ENCODE results near the gene HSD17B13.
"Not testable (repeated sequence)": the region's sequence is repeated elsewhere in the genome, so short reads cannot be mapped to it uniquely, and the experiment has no call there.

HSD17B13 gene

DNA sequence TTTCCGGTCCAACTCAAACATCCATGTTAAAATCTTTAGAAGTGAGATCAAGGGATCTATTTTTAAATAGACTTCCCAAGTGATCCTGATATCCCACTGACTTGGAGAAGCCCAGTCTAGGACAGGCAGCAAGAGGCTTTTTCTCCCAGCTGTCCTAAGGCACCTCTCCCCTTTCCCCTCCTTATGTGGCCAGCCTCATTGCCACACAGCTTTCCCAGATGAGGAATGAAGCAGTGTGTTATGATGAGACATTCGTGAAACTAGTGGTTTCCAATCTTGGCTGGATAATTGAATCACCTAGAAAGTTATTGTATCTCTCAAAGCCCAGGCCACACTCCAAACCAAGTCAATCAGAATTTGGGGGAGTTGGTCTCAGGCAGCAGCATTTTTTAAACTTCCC, 16.8 kb upstream of the HSD17B13 start:
- ATAC-seq (replicated peaks): no peak
- Mint-ChIP-seq H3K4me1 (peaks cover 0 to 5% of the 10 kb centered on the region in 2 donors), H3K27me3 (no peaks in the 10 kb centered on the region), H3K36me3 (peaks cover 27 to 69% of the 10 kb centered on the region in 2 donors), H3K27ac (no peak overlapping the region), H3K9me3 (peaks cover 2 to 5% of the 10 kb centered on the region in 2 donors), H3K4me3 (no peak overlapping the region)
- no peak for DNase-seq

GRCh38 chr4:87337361-87337760, 14.7 kb upstream of the HSD17B13 start:
- peaks cover 0 to 5% of the 10 kb centered on the region in 2 donors for H3K4me1 Mint-ChIP-seq
- no peak overlapping the region for H3K4me3 Mint-ChIP-seq
- H3K27me3 Mint-ChIP-seq: no peaks in the 10 kb centered on the region
- H3K36me3 Mint-ChIP-seq: peaks cover 42 to 75% of the 10 kb centered on the region in 2 donors
- no peak overlapping the region for H3K27ac Mint-ChIP-seq
- H3K9me3 Mint-ChIP-seq: peaks cover 14 to 15% of the 10 kb centered on the region in 2 donors
- ATAC-seq (replicated peaks) (no peak), DNase-seq (no peak)

DNA sequence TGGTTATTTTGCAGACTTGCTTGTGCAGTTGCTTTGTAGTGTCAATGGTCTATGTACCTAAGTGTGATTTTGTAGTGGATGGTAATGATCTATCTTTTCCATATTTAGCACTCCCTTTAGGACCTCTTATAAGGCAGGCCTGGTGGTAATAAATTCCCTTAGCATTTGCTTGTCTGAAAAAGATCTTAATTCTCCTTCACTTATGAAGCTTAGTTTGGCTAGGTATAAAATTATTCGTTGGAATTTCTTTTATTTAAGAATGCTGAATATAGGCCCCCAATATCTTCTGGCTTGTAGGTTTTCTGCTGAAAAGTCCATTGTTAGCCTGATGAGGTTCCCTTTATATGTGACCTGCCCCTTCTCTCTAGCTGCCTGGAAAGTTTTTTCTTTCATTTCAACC, 10.6 kb upstream of the HSD17B13 start:
- H3K4me3 Mint-ChIP-seq: no peak overlapping the region
- H3K36me3 Mint-ChIP-seq: peaks cover 31 to 63% of the 10 kb centered on the region in 2 donors
- H3K27me3 Mint-ChIP-seq: no peaks in the 10 kb centered on the region
- no peak for DNase-seq
- H3K4me1 Mint-ChIP-seq: no peaks in the 10 kb centered on the region
- ATAC-seq (replicated peaks): no peak
- peaks cover 45 to 48% of the 10 kb centered on the region in 2 donors for H3K9me3 Mint-ChIP-seq
- H3K27ac Mint-ChIP-seq: no peak overlapping the region

GRCh38 chr4:87330761-87331160, 8.1 kb upstream of the HSD17B13 start:
- no peak for ATAC-seq (replicated peaks)
- H3K9me3 Mint-ChIP-seq: peaks cover 45 to 49% of the 10 kb centered on the region in 2 donors
- peaks cover 23 to 42% of the 10 kb centered on the region in 2 donors for H3K36me3 Mint-ChIP-seq
- no peak for DNase-seq
- no peaks in the 10 kb centered on the region for H3K27me3 Mint-ChIP-seq
- H3K4me3 Mint-ChIP-seq: no peak overlapping the region
- no peak overlapping the region for H3K27ac Mint-ChIP-seq
- H3K4me1 Mint-ChIP-seq: no peaks in the 10 kb centered on the region

- H3K9me3 Mint-ChIP-seq: peaks cover 29 to 33% of the 10 kb centered on the region in 2 donors
- ATAC-seq (replicated peaks): no peak
Observed at GRCh38 chr4:87327136-87327535, 4.5 kb upstream of the HSD17B13 start.

GRCh38 chr4:87326460-87326859, 3.8 kb upstream of the HSD17B13 start:
- no peak overlapping the region for H3K27ac Mint-ChIP-seq
- ATAC-seq (replicated peaks): no peak
- no peak for DNase-seq
- peaks cover 2 to 10% of the 10 kb centered on the region in 2 donors for H3K36me3 Mint-ChIP-seq
- H3K9me3 Mint-ChIP-seq: peaks cover 22 to 26% of the 10 kb centered on the region in 2 donors
- H3K4me1 Mint-ChIP-seq: no peaks in the 10 kb centered on the region
- no peak overlapping the region for H3K4me3 Mint-ChIP-seq
- no peaks in the 10 kb centered on the region for H3K27me3 Mint-ChIP-seq

More at GRCh38 chr4:87327136-87327535, 4.5 kb upstream of the HSD17B13 start:
- no peaks in the 10 kb centered on the region for H3K27me3 Mint-ChIP-seq
- H3K27ac Mint-ChIP-seq: no peak overlapping the region
- H3K36me3 Mint-ChIP-seq: peaks cover 2 to 14% of the 10 kb centered on the region in 2 donors
- no peaks in the 10 kb centered on the region for H3K4me1 Mint-ChIP-seq
- no peak for DNase-seq
- no peak overlapping the region for H3K4me3 Mint-ChIP-seq

- no peaks in the 10 kb centered on the region for H3K4me1 Mint-ChIP-seq
- H3K27ac Mint-ChIP-seq: no peak overlapping the region
- no peaks in the 10 kb centered on the region for H3K9me3 Mint-ChIP-seq
- H3K27me3 Mint-ChIP-seq: no peaks in the 10 kb centered on the region
- DNase-seq (no peak), ATAC-seq (replicated peaks) (no peak)
- H3K4me3 Mint-ChIP-seq: no peak overlapping the region
- no peaks in the 10 kb centered on the region for H3K36me3 Mint-ChIP-seq
Observed at GRCh38 chr4:87321888-87322287, 794 bp downstream of the HSD17B13 start.

DNA sequence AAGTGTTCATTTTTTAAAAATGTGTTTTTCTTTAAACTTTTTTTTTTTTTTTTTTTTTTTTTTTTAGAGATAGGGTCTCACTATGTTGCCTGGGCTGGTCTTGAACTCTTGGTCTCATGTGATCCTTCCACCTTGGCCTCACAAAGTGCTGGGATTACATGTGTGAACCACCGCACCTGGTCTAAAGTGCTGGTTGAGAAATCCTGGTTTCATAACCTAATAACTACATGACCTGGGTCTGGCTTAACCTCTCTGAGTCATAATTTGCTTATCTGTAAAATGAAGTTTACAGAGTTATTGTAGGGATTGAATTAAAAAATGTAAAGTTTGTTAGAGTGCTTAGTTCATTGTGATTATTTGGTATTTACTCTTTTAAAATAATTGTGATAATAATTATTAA, 5.2 kb downstream of the HSD17B13 start:
- H3K9me3 Mint-ChIP-seq: no peaks in the 10 kb centered on the region
- peaks cover 0 to 4% of the 10 kb centered on the region in 2 donors for H3K36me3 Mint-ChIP-seq
- no peaks in the 10 kb centered on the region for H3K4me1 Mint-ChIP-seq
- H3K27ac Mint-ChIP-seq: no peak overlapping the region
- no peak for DNase-seq
- H3K4me3 Mint-ChIP-seq: no peak overlapping the region
- no peaks in the 10 kb centered on the region for H3K27me3 Mint-ChIP-seq
- ATAC-seq (replicated peaks): no peak

GRCh38 chr4:87316961-87317360, 5.7 kb downstream of the HSD17B13 start:
- Mint-ChIP-seq H3K27ac (no peak overlapping the region), H3K4me3 (no peak overlapping the region), H3K36me3 (peaks cover 0 to 4% of the 10 kb centered on the region in 2 donors)

GRCh38 chr4:87315000-87315399, 7.7 kb downstream of the HSD17B13 start:
- not testable (repeated sequence) for H3K9me3 Mint-ChIP-seq; H3K36me3 Mint-ChIP-seq; H3K4me3 Mint-ChIP-seq; ATAC-seq (replicated peaks); DNase-seq; H3K27me3 Mint-ChIP-seq; H3K4me1 Mint-ChIP-seq; H3K27ac Mint-ChIP-seq

More at GRCh38 chr4:87316961-87317360, 5.7 kb downstream of the HSD17B13 start:
- H3K27me3 Mint-ChIP-seq: no peaks in the 10 kb centered on the region
- no peaks in the 10 kb centered on the region for H3K9me3 Mint-ChIP-seq
- DNase-seq: no peak
- no peaks in the 10 kb centered on the region for H3K4me1 Mint-ChIP-seq
- no peak for ATAC-seq (replicated peaks)

DNA sequence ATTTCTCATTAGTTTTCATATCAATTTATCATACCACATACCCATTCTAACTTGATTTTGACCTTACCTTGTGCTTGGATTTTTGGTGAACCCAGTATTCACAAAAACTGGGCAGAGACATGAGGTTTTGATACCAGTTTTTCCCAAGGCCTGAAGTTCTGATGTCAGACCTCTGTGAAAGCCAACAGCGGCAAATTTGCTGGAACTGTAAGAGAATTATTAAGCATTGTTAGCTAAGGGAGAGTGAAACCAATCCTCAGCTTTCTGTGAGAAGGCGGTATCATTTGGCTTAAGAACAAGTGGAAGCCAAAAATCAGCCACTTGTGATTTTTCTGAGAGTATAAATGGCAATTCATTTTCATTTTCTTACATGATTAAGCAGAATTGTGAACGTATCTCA, 8.9 kb downstream of the HSD17B13 start:
- H3K27me3 Mint-ChIP-seq: no peaks in the 10 kb centered on the region
- no peaks in the 10 kb centered on the region for H3K4me1 Mint-ChIP-seq
- DNase-seq: no peak
- no peaks in the 10 kb centered on the region for H3K9me3 Mint-ChIP-seq
- no peak for ATAC-seq (replicated peaks)
- no peak overlapping the region for H3K27ac Mint-ChIP-seq
- no peak overlapping the region for H3K4me3 Mint-ChIP-seq
- H3K36me3 Mint-ChIP-seq: peaks cover 1 to 4% of the 10 kb centered on the region in 2 donors

DNA sequence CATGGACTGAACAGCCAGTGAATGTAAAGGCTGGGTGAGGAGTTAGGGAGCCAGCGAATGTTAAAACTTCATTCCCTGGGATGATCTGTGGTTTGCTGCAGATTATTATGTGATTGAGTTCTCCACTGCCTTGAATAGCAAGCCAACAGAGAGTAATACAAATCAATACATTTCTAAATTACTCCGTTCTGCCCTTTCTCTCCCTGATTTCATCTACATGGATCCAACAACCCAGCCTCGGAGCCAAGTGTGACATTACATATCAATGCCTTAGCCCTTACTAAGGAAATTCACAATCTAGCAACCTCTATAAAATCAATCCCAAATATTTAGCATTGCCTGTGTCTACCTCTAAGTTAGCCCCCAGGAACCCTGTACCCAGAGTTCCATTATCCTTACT, 11.0 kb downstream of the HSD17B13 start:
- Mint-ChIP-seq H3K36me3 (peaks cover 1 to 4% of the 10 kb centered on the region in 2 donors), H3K4me1 (no peaks in the 10 kb centered on the region)

GRCh38 chr4:87310691-87311335, 11.9 kb downstream of the HSD17B13 start:
- no peak for ATAC-seq (replicated peaks)
- Mint-ChIP-seq H3K36me3 (peaks cover 2 to 4% of the 10 kb centered on the region in 2 donors), H3K4me1 (no peaks in the 10 kb centered on the region), H3K4me3 (no peak overlapping the region), H3K27ac (no peak overlapping the region), H3K27me3 (no peaks in the 10 kb centered on the region), H3K9me3 (no peaks in the 10 kb centered on the region)
- no peak for DNase-seq

More for the DNA sequence above, 11.0 kb downstream of the HSD17B13 start:
- Mint-ChIP-seq H3K27me3 (no peaks in the 10 kb centered on the region), H3K27ac (no peak overlapping the region), H3K9me3 (no peaks in the 10 kb centered on the region), H3K4me3 (no peak overlapping the region)
- DNase-seq: no peak
- ATAC-seq (replicated peaks): no peak

- H3K4me1 Mint-ChIP-seq: no peaks in the 10 kb centered on the region
- no peak overlapping the region for H3K4me3 Mint-ChIP-seq
- peaks cover 3 to 4% of the 10 kb centered on the region in 2 donors for H3K36me3 Mint-ChIP-seq
- DNase-seq: no peak
- H3K9me3 Mint-ChIP-seq: no peaks in the 10 kb centered on the region
- no peaks in the 10 kb centered on the region for H3K27me3 Mint-ChIP-seq
- ATAC-seq (replicated peaks): no peak
- H3K27ac Mint-ChIP-seq: no peak overlapping the region
Observed at GRCh38 chr4:87309625-87310024, 13.1 kb downstream of the HSD17B13 start.

GRCh38 chr4:87306056-87306455, 16.6 kb downstream of the HSD17B13 start:
- no peaks in the 10 kb centered on the region for H3K27me3 Mint-ChIP-seq
- H3K9me3 Mint-ChIP-seq: no peaks in the 10 kb centered on the region
- H3K4me3 Mint-ChIP-seq: no peak overlapping the region
- ATAC-seq (replicated peaks) (no peak), DNase-seq (no peak)
- H3K27ac Mint-ChIP-seq: no peak overlapping the region
- H3K36me3 Mint-ChIP-seq: peaks cover 0 to 6% of the 10 kb centered on the region in 2 donors
- H3K4me1 Mint-ChIP-seq: no peaks in the 10 kb centered on the region
